GM21786 (cell line): ENCODE measurements around the gene MGAT4B.
A peak's percentile ranks its signal among the peaks of the same experiment; 100 is the strongest.

Experiments used
- ATAC-seq: cut with Tn5 transposase; IDR thresholded peaks from one replicate; pipeline ENCODE4 v1.9.1; 2021; ENCODE audit not compliant: unreplicated experiment

MGAT4B gene

DNA sequence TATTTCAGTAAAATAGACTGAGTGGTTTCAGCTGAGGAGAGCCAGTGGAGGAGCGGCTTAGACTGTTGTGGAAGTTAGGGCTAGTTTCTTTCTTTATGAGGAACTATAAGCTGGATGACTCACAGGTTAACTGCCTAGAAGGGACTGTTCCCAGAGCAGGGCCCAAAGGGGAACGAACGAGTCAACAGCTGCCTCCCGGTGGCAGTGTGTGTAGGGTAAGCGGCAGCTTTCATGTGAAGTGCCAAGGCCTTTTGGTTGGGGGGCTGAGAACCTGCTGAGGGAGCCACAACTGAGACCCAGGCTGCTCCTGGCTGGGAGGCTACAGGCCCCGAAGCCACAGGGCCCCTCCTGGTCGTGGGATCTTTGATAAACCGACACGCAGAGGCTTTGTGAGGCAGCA lies 21.0 kb upstream of the MGAT4B start:
- no peak for ATAC-seq

- ATAC-seq: no peak
Observed at GRCh38 chr5:179825655-179826182, 19.1 kb upstream of the MGAT4B start.

GRCh38 chr5:179824745-179825112 lies 18.1 kb upstream of the MGAT4B start:
- ATAC-seq: no peak

- no peak for ATAC-seq
Observed at GRCh38 chr5:179823937-179824744, 17.5 kb upstream of the MGAT4B start.

- ATAC-seq: no peak
Observed at GRCh38 chr5:179822444-179822990, 15.9 kb upstream of the MGAT4B start.

GRCh38 chr5:179822059-179822432 lies 15.4 kb upstream of the MGAT4B start:
- no peak for ATAC-seq

DNA sequence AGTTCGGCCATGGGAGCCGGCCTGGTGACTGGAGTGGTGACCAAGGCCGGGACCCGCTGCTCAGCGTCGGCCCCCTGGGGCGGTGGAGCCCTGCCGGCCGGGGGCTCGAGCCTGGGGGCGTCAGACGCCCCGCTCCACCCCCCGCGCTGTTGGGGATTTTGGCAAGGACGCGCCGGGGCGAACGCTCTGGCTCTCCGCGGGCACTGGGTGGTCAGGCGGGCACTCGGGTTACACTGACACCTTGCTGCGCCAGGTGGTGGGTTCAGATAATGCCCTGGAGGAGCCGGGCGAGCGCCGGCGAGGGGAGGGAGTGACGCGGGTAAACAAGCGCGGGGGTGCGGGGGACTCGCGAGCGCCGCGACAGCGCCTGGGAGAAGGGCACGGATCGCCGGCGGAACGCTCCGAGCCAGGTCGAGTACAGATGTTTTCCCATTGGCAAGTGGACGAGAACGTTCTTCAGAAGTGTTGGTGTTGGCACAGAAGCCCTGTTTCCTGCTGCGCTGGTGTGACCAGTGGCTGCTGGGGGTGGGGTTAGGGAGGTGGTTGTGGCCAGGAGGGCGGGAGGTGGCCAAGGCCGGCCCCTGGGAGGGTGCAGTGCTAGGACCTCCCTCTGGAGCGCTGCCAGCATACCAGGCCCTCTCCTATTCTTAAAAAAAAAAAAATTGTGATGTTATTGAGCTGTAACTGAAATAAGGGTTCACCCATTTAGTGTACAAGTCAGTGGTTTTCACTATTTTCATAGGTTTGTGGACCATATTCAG lies 14.8 kb upstream of the MGAT4B start:
- ATAC-seq: peak; percentile 38

GRCh38 chr5:179820483-179821297 lies 14.0 kb upstream of the MGAT4B start, which contains the start of gene SQSTM1:
TSS of gene SQSTM1 (plus strand) at chr5:179820905. CDS start at chr5:179820937, 32 bp downstream.
- ATAC-seq: peak; percentile 26

DNA sequence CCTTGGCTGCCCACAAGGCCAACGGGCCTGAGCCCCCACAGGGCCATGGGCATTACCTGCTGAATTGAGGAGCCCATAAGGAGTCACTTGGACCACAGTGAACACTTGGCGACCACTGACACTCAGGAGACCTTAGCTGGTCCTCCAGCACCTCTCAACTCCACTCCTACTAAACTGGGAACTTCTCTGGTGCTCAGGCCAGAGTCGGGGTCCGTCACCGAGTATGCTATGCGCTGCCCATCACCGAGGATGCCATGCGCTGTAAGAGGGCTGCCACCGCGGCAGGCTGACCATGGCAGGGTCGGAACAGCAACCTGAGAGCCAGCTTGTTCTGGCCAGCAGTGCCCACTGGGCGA lies 13.4 kb upstream of the MGAT4B start:
- ATAC-seq: no peak

- peak; percentile 18 for ATAC-seq
Observed at GRCh38 chr5:179819296-179820126, 12.8 kb upstream of the MGAT4B start.

- peak; percentile 64 for ATAC-seq
Observed at GRCh38 chr5:179818746-179819295, 12.2 kb upstream of the MGAT4B start.

- no peak for ATAC-seq
Observed at GRCh38 chr5:179817890-179818745, 11.5 kb upstream of the MGAT4B start.

GRCh38 chr5:179817470-179817840 lies 10.8 kb upstream of the MGAT4B start:
- ATAC-seq: no peak

DNA sequence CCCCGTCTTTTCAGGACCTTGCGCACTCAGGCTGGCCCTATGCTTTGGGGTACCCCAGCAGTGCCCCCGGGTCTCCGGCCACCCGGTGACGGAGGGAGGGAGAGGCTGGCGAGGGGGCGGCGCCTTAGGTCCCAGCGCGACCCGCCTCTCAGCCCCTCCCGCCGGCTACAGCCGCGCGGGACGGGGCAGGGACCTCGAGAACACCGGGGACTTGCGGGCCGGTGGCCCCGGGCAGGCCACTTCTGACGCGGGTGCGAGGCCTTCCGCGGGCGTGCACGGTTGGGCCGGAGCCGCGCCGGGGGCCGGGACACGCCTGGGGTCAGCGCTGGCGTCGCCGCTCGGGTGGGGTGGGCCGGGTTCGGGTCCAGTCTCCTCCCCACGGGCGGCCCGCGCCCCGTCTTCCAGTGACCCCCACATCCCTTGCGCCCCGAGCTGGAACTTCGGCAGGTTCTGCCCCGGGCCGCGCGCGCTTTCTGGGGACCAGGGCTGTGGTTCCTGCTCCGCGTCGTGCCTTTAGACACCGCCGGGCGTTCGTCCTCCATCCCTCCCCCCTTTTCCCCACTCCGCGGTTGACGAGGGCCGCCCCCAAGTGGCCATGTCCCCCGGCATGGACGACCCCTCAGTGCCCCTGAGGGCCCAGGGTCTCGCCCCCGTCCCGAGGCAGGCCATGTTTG lies 10.3 kb upstream of the MGAT4B start:
- ATAC-seq: no peak

DNA sequence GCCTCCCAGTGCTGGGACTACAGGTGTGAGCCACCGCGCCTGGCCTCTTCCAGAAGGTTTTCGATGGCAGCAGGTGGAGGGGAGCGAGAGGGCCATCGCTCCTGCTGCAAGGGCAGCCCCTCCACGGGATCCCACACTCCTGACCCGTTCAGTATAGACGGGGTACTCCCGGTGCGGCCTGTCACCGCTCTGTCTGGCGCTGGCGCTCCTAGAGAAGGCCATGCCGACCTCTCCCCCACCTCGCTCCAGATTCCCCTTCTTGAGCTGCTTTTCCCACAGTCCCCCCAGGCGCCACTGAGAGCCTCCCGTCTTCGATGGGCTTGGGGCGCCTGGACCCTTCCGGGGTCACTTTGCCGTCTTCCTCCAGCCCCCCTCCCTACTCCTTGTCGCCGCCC lies 9.7 kb upstream of the MGAT4B start:
- ATAC-seq: no peak

- ATAC-seq: no peak
Observed at GRCh38 chr5:179815491-179816249, 9.0 kb upstream of the MGAT4B start.

GRCh38 chr5:179814090-179814489 lies 7.4 kb upstream of the MGAT4B start:
- ATAC-seq: no peak
